GM12878 (cell line): Measurements from ENCODE around the gene SRI. TPM values are rescaled to one million over a fixed set of nuclear protein-coding genes. Genes with fewer than 3 reads are reported as not detected.
A peak's percentile ranks its signal among the peaks of the same experiment; 100 is the strongest.

ENCODE experiments used
- ATAC-seq: fragments of 200-7000 bp; cut with Tn5 transposase; 3 replicates; pipeline ENCODE4 v1.9.1; 2020; ENCODE audit warnings: mild to moderate bottlenecking, moderate library complexity
- Bru-seq: library from RNA; stranded (reverse); fragments of 400-500 nt; gene quantifications from one replicate; lab custom pipeline; 2021; lab: Mats Ljungman, UMichigan
- BruChase-seq, 2 experiments: library from RNA; stranded (reverse); fragments of 400-500 nt; gene quantifications; one replicate each; lab custom pipeline; 2021; lab: Mats Ljungman, UMichigan
- BruUV-seq: library from RNA; stranded (reverse); fragments of 400-500 nt; replicated peaks from 2 replicates; lab custom pipeline; 2021; lab: Mats Ljungman, UMichigan
- CTCF ChIA-PET: fragments of 300-600 bp; sonication (Branson Sonifier 250); formaldehyde crosslinking; extraction: SDS; loops from one replicate; lab custom pipeline; 2021; ENCODE audit warnings: inconsistent platforms; lab: Yijun Ruan, JAX
- POLR2A ChIA-PET: fragments of 350-600 bp; formaldehyde crosslinking; extraction: SDS; loops from one replicate; lab custom pipeline; 2021; ENCODE audit warnings: inconsistent platforms; lab: Charles Lee
- RAD21 ChIA-PET: fragments of 300-600 bp; sonication (Branson Sonifier 250); formaldehyde crosslinking; loops from one replicate; lab custom pipeline; 2023; ENCODE audit warnings: antibody characterized with exemption; ENCODE audit not compliant: unreplicated experiment; lab: Charles Lee
- SMC1A ChIA-PET: fragments of 300-600 bp; sonication (Branson Sonifier 250); formaldehyde crosslinking; loops from one replicate; lab custom pipeline; 2023; ENCODE audit not compliant: unreplicated experiment, uncharacterized antibody; lab: Charles Lee
- DNase-seq: peaks from one replicate; pipeline ENCODE4 v3.0.0-alpha.2; 2011; ENCODE audit warnings: low read depth, low spot score
- FAIRE-seq: peaks from 3 replicates; lab custom pipeline; 2011; peaks lifted over from hg19 to GRCh38; lab: Jason Lieb, UNC
- H2AFZ ChIP-seq: 2 replicates; pipeline ENCODE4 v1.6.0; 2011; ENCODE audit warnings: low read depth, low read length, control low read depth; ENCODE audit not compliant: control insufficient read depth
- H3K27ac ChIP-seq: 2 replicates; pipeline ENCODE4 v1.5.1; 2011; ENCODE audit warnings: control low read depth; ENCODE audit not compliant: control insufficient read depth, insufficient read depth
- H3K27me3 ChIP-seq, 2 experiments: replicated peaks in 1 of 2; 2 replicates each; pipeline versions ENCODE4 v1.6.0 to v1.6.1; 2011; ENCODE audit warnings: low read length in 1 of 2; ENCODE audit not compliant: control insufficient read depth in 2 of 2, insufficient read depth in 2 of 2
- H3K36me3 ChIP-seq, 2 experiments: 2 replicates each; pipeline ENCODE4 v1.5.1; 2011; ENCODE audit warnings: low read length in 1 of 2; ENCODE audit not compliant: control insufficient read depth in 2 of 2, insufficient read depth in 2 of 2
- H3K4me1 ChIP-seq: 2 replicates; pipeline ENCODE4 v1.6.1; 2011; ENCODE audit warnings: mild to moderate bottlenecking, low read length, moderate library complexity, mixed read lengths; ENCODE audit not compliant: control insufficient read depth, insufficient read depth
- H3K4me2 ChIP-seq: 2 replicates; pipeline ENCODE4 v1.6.0; 2011; ENCODE audit warnings: control low read depth; ENCODE audit not compliant: control insufficient read depth, insufficient read depth
- H3K4me3 ChIP-seq: fragments of 200-600 bp; sonication (generic); 2 replicates; pipeline ENCODE4 v1.5.1; 2016
- H3K79me2 ChIP-seq: 2 replicates; pipeline ENCODE4 v1.6.0; 2011; ENCODE audit warnings: low read length; ENCODE audit not compliant: control insufficient read depth, insufficient read depth
- H3K9ac ChIP-seq: 2 replicates; pipeline ENCODE4 v1.8.0; 2011; ENCODE audit warnings: low read length, control low read depth, mixed read lengths; ENCODE audit not compliant: control insufficient read depth, insufficient read depth
- H3K9me3 ChIP-seq: replicated peaks from 3 replicates; pipeline ENCODE4 v1.5.1; 2011; ENCODE audit warnings: mild to moderate bottlenecking, low read length; ENCODE audit not compliant: control insufficient read depth, insufficient read depth
- H4K20me1 ChIP-seq: 2 replicates; pipeline ENCODE4 v1.6.0; 2011; ENCODE audit not compliant: control insufficient read depth, insufficient read depth
- BACH1 ChIP-seq: fragments of 450-650 bp; IDR thresholded peaks from 2 replicates; pipeline ENCODE4 v1.6.1; 2017; ENCODE audit warnings: mild to moderate bottlenecking, borderline replicate concordance
- BCLAF1 ChIP-seq: fragments of 450-650 bp; IDR thresholded peaks from 2 replicates; pipeline ENCODE4 v1.6.1; 2017; ENCODE audit warnings: antibody characterized with exemption, mild to moderate bottlenecking, moderate library complexity
- CEBPB ChIP-seq, 2 experiments: fragments of 150-350 bp in 1 of 2; IDR thresholded peaks; 2 replicates each; pipeline ENCODE4 v1.6.1; 2012 to 2014; ENCODE audit warnings: low read depth in 2 of 2, low read length in 2 of 2, borderline replicate concordance in 1 of 2, inconsistent platforms in 1 of 2
- EGR1 ChIP-seq, 2 experiments: IDR thresholded peaks; 1 replicate in 1 of 2; 2 replicates in 1 of 2; pipeline ENCODE4 v1.6.1; 2011 to 2012; ENCODE audit warnings: low read depth in 2 of 2, low read length in 2 of 2, borderline replicate concordance in 1 of 2, mild to moderate bottlenecking in 1 of 2, moderate library complexity in 1 of 2
- HCFC1 ChIP-seq: fragments of 150-350 bp; IDR thresholded peaks from 2 replicates; pipeline ENCODE4 v1.6.1; 2014; ENCODE audit warnings: low read length
- LARP7 ChIP-seq: fragments of 450-650 bp; IDR thresholded peaks from 2 replicates; pipeline ENCODE4 v1.6.1; 2017; ENCODE audit warnings: mild to moderate bottlenecking
- PML ChIP-seq: IDR thresholded peaks from 2 replicates; pipeline ENCODE4 v1.6.1; 2012; ENCODE audit warnings: low read length, inconsistent platforms
- POU2F2 ChIP-seq: IDR thresholded peaks from 3 replicates; pipeline ENCODE4 v1.6.1; 2011; ENCODE audit warnings: low read depth, mild to moderate bottlenecking, low read length, borderline replicate concordance
- RBBP5 ChIP-seq: fragments of 200-600 bp; sonication (generic); conservative IDR thresholded peaks from 2 replicates; pipeline ENCODE4 v1.6.1; 2016
- RCOR1 ChIP-seq: conservative IDR thresholded peaks from 2 replicates; pipeline ENCODE4 v1.6.1; 2012; ENCODE audit warnings: low read depth, low read length, improper control_type of control experiment
- SMC3 ChIP-seq: IDR thresholded peaks from 2 replicates; pipeline ENCODE4 v1.6.1; 2011; ENCODE audit warnings: low read length, improper control_type of control experiment, borderline replicate concordance
- SRF ChIP-seq, 2 experiments: IDR thresholded peaks; 2 replicates each; pipeline ENCODE4 v1.6.1; 2011; ENCODE audit warnings: low read depth in 2 of 2, low read length in 2 of 2, mild to moderate bottlenecking in 1 of 2, moderate library complexity in 1 of 2
- ZNF217 ChIP-seq: fragments of 450-650 bp; IDR thresholded peaks from 2 replicates; pipeline ENCODE4 v1.6.1; 2017; ENCODE audit warnings: antibody characterized with exemption, mild to moderate bottlenecking
- ZNF24 ChIP-seq: fragments of 450-650 bp; IDR thresholded peaks from 2 replicates; pipeline ENCODE4 v1.6.1; 2017; ENCODE audit warnings: antibody characterized with exemption, mild to moderate bottlenecking
- ZNF274 ChIP-seq: IDR thresholded peaks from one replicate; pipeline ENCODE4 v1.8.0; 2011; ENCODE audit not compliant: insufficient read length, insufficient read depth
- WGBS: methylation state at CpG from one replicate; pipeline ENCODE4 v1.1.6; 2016; ENCODE audit warnings: low lambda C conversion rate; ENCODE audit not compliant: insufficient replicate concordance, insufficient coverage; ENCODE audit errors: missing lambda C conversion rate; 5-methylcytosine and 5-hydroxymethylcytosine counted together
- in situ Hi-C: fragments of 300-500 bp; cut with MboI; formaldehyde crosslinking; loops from 9 replicates; pipeline ENCODE4 v1.14.3; 2018; ENCODE audit warnings: mixed read lengths
- intact Hi-C: fragments of 100-400 bp; cut with micrococcal nuclease; formaldehyde crosslinking; loops from one replicate; pipeline ENCODE4 v1.14.2; 2022; ENCODE audit not compliant: unreplicated experiment
- long read RNA-seq, 2 experiments: library from polyadenylated mRNA; unstranded; transcript quantifications; one replicate each; pipeline ENCODE4 v2.0.0, GENCODE V29; 2019 to 2020
- polyA minus RNA-seq, 3 experiments: library from RNA; depleted of rRNA, polyadenylated mRNA; stranded (reverse); fragments of >200 nt; gene quantifications; 2 replicates each; pipeline ENCODE4 v1.2.3, GENCODE V29; 2011
- polyA plus RNA-seq, 11 experiments: library from polyadenylated mRNA; depleted of rRNA in 4 of 11; unstranded in 6 of 11; stranded (reverse) in 5 of 11; fragments of >200 nt; fragmentation: Nextera tagmentation in 4 of 11; fragmentation: Illumina TruSeq in 1 of 11; extraction: Ambion mirVana in 4 of 11; extraction: Trizol in 1 of 11; gene quantifications; 1 replicate in 1 of 11; 2 replicates in 10 of 11; pipeline versions ENCODE4 v1.2.1 to v1.2.3, GENCODE V29; 2011 to 2016; ENCODE audit warnings: inconsistent platforms in 2 of 11, missing spikeins in 2 of 11, low read depth in 1 of 11
- total RNA-seq, 4 experiments: library from RNA; depleted of rRNA in 3 of 4; stranded (reverse); fragments of >200 nt in 3 of 4; fragmentation: Illumina TruSeq in 1 of 4; extraction: Trizol in 1 of 4; gene quantifications; 2 replicates each; pipeline versions ENCODE4 v1.2.1 to v1.2.3, GENCODE V29; 2013 to 2021

The SRI gene
- total RNA-seq (2013; cell fraction: nucleolus; rRNA removed), result 183 and 195 TPM in 2 replicates
- 94.7 and 139 TPM in 2 replicates for total RNA-seq (2014; rRNA removed)
- 200 and 229 TPM in 2 replicates for total RNA-seq (2014; rRNA removed; fragmentation: Illumina TruSeq; extraction: Trizol)
- 190 and 203 TPM in 2 replicates for total RNA-seq (2021)
- 109 TPM for polyA plus RNA-seq (2011; ENCODE audit: low read depth)
- polyA plus RNA-seq (2011; rRNA removed), result 588 and 745 TPM in 2 replicates
- 297 and 342 TPM in 2 replicates for polyA plus RNA-seq (2011; cell fraction: cytosol; rRNA removed)
- 282 and 382 TPM in 2 replicates for polyA plus RNA-seq (2011; cell fraction: nucleus; rRNA removed)
- 162 and 251 TPM in 2 replicates for polyA plus RNA-seq (2012)
- polyA plus RNA-seq (2014; fragmentation: Illumina TruSeq; extraction: Trizol), result 240 and 288 TPM in 2 replicates
- polyA plus RNA-seq (2014; fragmentation: Nextera tagmentation; extraction: Ambion mirVana), result 100 to 1,000 TPM; 174 to 259 TPM
- 225 and 243 TPM in 2 replicates for polyA plus RNA-seq (2014; rRNA removed)
- polyA plus RNA-seq (2016; fragmentation: Nextera tagmentation; extraction: Ambion mirVana), result 100 to 1,000 TPM; 490 to 511 TPM
- polyA minus RNA-seq (2011; rRNA and poly(A)+ RNA removed), result 167 and 240 TPM in 2 replicates
- 93.7 and 113 TPM in 2 replicates for polyA minus RNA-seq (2011; cell fraction: cytosol; rRNA and poly(A)+ RNA removed)
- polyA minus RNA-seq (2011; cell fraction: nucleus; rRNA and poly(A)+ RNA removed), result 99.6 and 160 TPM in 2 replicates
- Bru-seq, nascent RNA, result percentile 97 among the genes with signal in this experiment
- BruChase-seq, experiment 1, labeled RNA remaining after a 6-hour chase, result percentile 85 among the genes with signal in this experiment
- BruChase-seq, experiment 2, labeled RNA remaining after a 2-hour chase, result percentile 80 among the genes with signal in this experiment
- long read RNA-seq, experiment 1, transcript SRI-201 (8 exons, 2,010 nt), result major isoform, 386 of 425 reads
- long read RNA-seq, experiment 1, partial matches to known transcripts, result 14 of 425 reads
- long read RNA-seq, experiment 1, other reads (novel, unspliced or antisense), result 24 of 425 reads
- long read RNA-seq, experiment 2, transcript SRI-201 (8 exons, 2,010 nt), result major isoform, 2,182 of 2,389 reads
- long read RNA-seq, experiment 2, transcript SRI-206 (4 exons, 903 nt), result minor isoform, 8 of 2,389 reads
- long read RNA-seq, experiment 2, partial matches to known transcripts, result 86 of 2,389 reads
- long read RNA-seq, experiment 2, other reads (novel, unspliced or antisense), result 111 of 2,389 reads

GRCh38 chr7:88219781-88220747 is at the start of gene SRI:
Gene SRI (minus strand): TSS chr7:88220038. CDS start chr7:88220026, 12 bp downstream.
- H3K27ac ChIP-seq, result peak within 1 kb of the TSS; percentile 74
- H2AFZ ChIP-seq, result peak within 1 kb of the TSS; percentile 95
- in situ Hi-C loops, result no loop called here
- ChIA-PET CTCF (interaction anchor here (0.6 to 1.6 kb wide), 8 partner anchors 12 to 785 kb away, joined by 3 to 10 read pairs (median 4); no protein-coding TSS in a partner anchor), POLR2A (interaction anchor here (0.6 to 1.6 kb wide), 7 partner anchors 9 to 181 kb away, joined by 3 to 11 read pairs (median 4); no protein-coding TSS in a partner anchor), SMC1A (interaction anchor here (0.6 to 1.4 kb wide), 7 partner anchors 10 to 1003 kb away, joined by 3 to 5 read pairs (median 3); no protein-coding TSS in a partner anchor), RAD21 (interaction anchor here (0.6 to 1.8 kb wide), 6 partner anchors 16 to 286 kb away, joined by 3 to 6 read pairs (median 4); partner anchors contain the start of gene ADAM22)
- no peaks in the 10 kb centered on the region for H4K20me1 ChIP-seq
- H3K4me3 ChIP-seq, result peak within 1 kb of the TSS; percentile 80
- DNase-seq, result peak; percentile 40
- H3K4me2 ChIP-seq, result peak within 1 kb of the TSS; percentile 99
- no peaks in the 10 kb centered on the region for H3K4me1 ChIP-seq
- BruUV-seq, result no TSS peak
- no peaks in the 10 kb centered on the region for H3K27me3 ChIP-seq
- peaks cover 5 to 11% of the 10 kb centered on the region in 2 experiments for H3K36me3 ChIP-seq
- intact Hi-C loops, result loop anchor here (5.0 to 10.0 kb wide), 4 partner anchors 293 to 1065 kb away; partner anchors contain the start of genes DBF4, DMTF1, SLC25A40 and TMEM243
- no peak for FAIRE-seq
- peak; percentile 83 for ATAC-seq
- peak within 1 kb of the TSS; percentile 94 for H3K9ac ChIP-seq
- peaks cover 33% of the 10 kb centered on the region for H3K79me2 ChIP-seq
- H3K9me3 ChIP-seq, result no peaks in the 10 kb centered on the region
- WGBS, result under 1% methylated on average over 62 of the region's 75 CpGs
- TF ChIP-seq RBBP5 (no peak), SRF (IDR thresholded peaks at IDR 0.05; ENCODE audit: low read depth in 2 of 2, low read length in 2 of 2) (no peak), ZNF274 (no peak), RCOR1 (0 out of 2 replicates have a peak, but pooled peaks have one; percentile 39), ZNF24 (no peak), BCLAF1 (peak; percentile 93), EGR1 (IDR thresholded peaks at IDR 0.05; ENCODE audit: borderline replicate concordance in 1 of 2, low read depth in 2 of 2, low read length in 2 of 2) (peak in 1 of 2 experiments; percentile 71; a peak in 2 of 3 replicates), LARP7 (peak; percentile 98), BACH1 (peak; percentile 94), SMC3 (0 out of 2 replicates have a peak, but pooled peaks have one; percentile 12), ZNF217 (peak; percentile 66; the same call in 1 of the 2 replicates), HCFC1 (peak; percentile 9), PML (peak; percentile 83), CEBPB (IDR thresholded peaks at IDR 0.05; ENCODE audit: borderline replicate concordance in 1 of 2, low read depth in 2 of 2, low read length in 2 of 2) (no peak), POU2F2 (peak; percentile 78)
